Measurements from ENCODE around the gene HEPACAM.

Gene HEPACAM

DNA sequence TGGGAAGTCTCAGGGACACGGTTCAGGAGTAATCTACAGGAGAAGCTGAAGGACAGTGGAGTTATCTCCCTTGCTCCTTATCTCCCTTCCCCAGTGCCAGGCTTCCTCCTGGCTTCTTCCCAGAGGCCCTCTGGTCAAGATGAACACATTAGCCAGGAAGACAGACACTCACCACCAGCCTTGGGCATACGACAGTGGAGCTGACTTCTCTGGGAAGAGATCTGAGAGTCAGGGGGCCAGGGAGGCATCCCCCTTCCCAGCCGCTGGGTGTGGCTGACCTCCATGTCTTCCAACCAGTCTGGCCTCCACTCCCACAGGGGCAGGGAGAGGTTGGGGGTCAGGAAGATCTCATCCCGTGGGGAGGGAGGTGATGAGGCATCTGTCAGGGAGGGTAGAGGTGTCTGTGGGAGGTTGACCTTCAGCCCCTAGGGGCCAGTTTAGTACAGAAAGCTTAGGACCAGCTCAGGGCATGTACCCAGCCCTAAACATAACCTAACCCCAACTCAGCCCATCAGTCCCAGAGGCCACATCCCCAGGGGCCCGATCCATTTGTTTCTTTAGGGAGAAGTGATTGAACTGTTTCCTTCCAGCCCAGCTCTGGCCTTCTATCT lies 50.9 kb downstream of the HEPACAM start:
- Histone ChIP-seq H3K4me2 (ENCODE audit: insufficient read depth, low read length) (no peak overlapping the region), H3K9ac (ENCODE audit: low read depth, low read length) (no peak overlapping the region)
- DNase-seq = no peak

DNA sequence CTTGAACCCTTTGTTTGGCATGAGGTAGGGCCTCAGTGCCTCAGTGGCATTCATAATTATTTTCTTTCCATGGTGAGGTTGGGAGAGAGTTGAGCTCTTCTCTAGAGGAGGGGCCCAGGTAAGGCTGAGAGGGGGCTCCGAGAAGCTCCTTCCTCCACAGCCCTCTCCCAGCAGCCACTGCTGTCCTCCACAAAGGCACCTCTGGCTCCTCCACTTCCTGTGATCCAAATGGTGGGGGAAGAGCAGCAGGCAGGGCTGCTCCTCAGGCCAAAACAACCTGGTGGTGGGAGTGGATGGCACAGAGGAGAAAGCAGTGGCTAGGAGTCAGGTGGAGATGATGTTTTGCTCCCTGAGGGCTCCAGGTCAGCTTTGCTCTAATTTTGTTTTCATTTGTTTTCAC lies 51.5 kb downstream of the HEPACAM start:
- peaks cover 3% of the 10 kb centered on the region for H3K27me3 ChIP-seq (ENCODE audit: insufficient read depth, low read length, poor library complexity)
- H2AFZ ChIP-seq (ENCODE audit: low read depth, low read length) = no peak overlapping the region
- no peak overlapping the region for H3K9ac ChIP-seq (ENCODE audit: low read depth, low read length)
- TF ChIP-seq, protein P1, sequence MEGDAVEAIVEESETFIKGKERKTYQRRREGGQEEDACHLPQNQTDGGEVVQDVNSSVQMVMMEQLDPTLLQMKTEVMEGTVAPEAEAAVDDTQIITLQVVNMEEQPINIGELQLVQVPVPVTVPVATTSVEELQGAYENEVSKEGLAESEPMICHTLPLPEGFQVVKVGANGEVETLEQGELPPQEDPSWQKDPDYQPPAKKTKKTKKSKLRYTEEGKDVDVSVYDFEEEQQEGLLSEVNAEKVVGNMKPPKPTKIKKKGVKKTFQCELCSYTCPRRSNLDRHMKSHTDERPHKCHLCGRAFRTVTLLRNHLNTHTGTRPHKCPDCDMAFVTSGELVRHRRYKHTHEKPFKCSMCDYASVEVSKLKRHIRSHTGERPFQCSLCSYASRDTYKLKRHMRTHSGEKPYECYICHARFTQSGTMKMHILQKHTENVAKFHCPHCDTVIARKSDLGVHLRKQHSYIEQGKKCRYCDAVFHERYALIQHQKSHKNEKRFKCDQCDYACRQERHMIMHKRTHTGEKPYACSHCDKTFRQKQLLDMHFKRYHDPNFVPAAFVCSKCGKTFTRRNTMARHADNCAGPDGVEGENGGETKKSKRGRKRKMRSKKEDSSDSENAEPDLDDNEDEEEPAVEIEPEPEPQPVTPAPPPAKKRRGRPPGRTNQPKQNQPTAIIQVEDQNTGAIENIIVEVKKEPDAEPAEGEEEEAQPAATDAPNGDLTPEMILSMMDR (IDR thresholded peaks at IDR 0.05; ENCODE audit: borderline replicate concordance, extremely low read depth, low read length, poor library complexity, severe bottlenecking) = no peak
- TF ChIP-seq EZH2 (IDR thresholded peaks at IDR 0.05; ENCODE audit: borderline replicate concordance, low read depth, low read length, severe bottlenecking) = no peak
- H3K79me2 ChIP-seq (ENCODE audit: insufficient read depth, low read length) = no peaks in the 10 kb centered on the region
- no peaks in the 10 kb centered on the region for H3K9me3 ChIP-seq (ENCODE audit: insufficient read depth, low read length, severe bottlenecking)
- no peak overlapping the region for H3K4me3 ChIP-seq (ENCODE audit: low read depth in 1 of 2, low read length in 2 of 2)
- H3K4me1 ChIP-seq (ENCODE audit: insufficient read depth, low read length) = no peaks in the 10 kb centered on the region
- no peaks in the 10 kb centered on the region; the same call in 1 of the 2 replicates for H4K20me1 ChIP-seq (ENCODE audit: insufficient read depth, low read length)
- no peak overlapping the region for H3K27ac ChIP-seq (ENCODE audit: low read length)
- H3K4me2 ChIP-seq (ENCODE audit: insufficient read depth, low read length) = no peak overlapping the region
- DNase-seq (no peak), ATAC-seq (ENCODE audit: insufficient read depth, low read depth) (no peak)
- no peaks in the 10 kb centered on the region for H3K36me3 ChIP-seq (ENCODE audit: insufficient read depth, low read length)

More for the DNA sequence above, 50.9 kb downstream of the HEPACAM start:
- Histone ChIP-seq H3K79me2 (ENCODE audit: insufficient read depth, low read length) (no peaks in the 10 kb centered on the region), H3K27ac (ENCODE audit: low read length) (no peak overlapping the region), H3K9me3 (ENCODE audit: insufficient read depth, low read length, severe bottlenecking) (no peaks in the 10 kb centered on the region), H3K27me3 (ENCODE audit: insufficient read depth, low read length, poor library complexity) (peaks cover 3% of the 10 kb centered on the region), H3K36me3 (ENCODE audit: insufficient read depth, low read length) (no peaks in the 10 kb centered on the region), H2AFZ (ENCODE audit: low read depth, low read length) (no peak overlapping the region), H4K20me1 (ENCODE audit: insufficient read depth, low read length) (no peaks in the 10 kb centered on the region; the same call in 1 of the 2 replicates), H3K4me3 (ENCODE audit: low read depth in 1 of 2, low read length in 2 of 2) (no peak overlapping the region), H3K4me1 (ENCODE audit: insufficient read depth, low read length) (no peaks in the 10 kb centered on the region)
- ATAC-seq (ENCODE audit: insufficient read depth, low read depth) = no peak
- no peak for TF ChIP-seq EZH2 (IDR thresholded peaks at IDR 0.05; ENCODE audit: borderline replicate concordance, low read depth, low read length, severe bottlenecking)
- TF ChIP-seq, protein P1 (IDR thresholded peaks at IDR 0.05; ENCODE audit: borderline replicate concordance, extremely low read depth, low read length, poor library complexity, severe bottlenecking) = no peak

DNA sequence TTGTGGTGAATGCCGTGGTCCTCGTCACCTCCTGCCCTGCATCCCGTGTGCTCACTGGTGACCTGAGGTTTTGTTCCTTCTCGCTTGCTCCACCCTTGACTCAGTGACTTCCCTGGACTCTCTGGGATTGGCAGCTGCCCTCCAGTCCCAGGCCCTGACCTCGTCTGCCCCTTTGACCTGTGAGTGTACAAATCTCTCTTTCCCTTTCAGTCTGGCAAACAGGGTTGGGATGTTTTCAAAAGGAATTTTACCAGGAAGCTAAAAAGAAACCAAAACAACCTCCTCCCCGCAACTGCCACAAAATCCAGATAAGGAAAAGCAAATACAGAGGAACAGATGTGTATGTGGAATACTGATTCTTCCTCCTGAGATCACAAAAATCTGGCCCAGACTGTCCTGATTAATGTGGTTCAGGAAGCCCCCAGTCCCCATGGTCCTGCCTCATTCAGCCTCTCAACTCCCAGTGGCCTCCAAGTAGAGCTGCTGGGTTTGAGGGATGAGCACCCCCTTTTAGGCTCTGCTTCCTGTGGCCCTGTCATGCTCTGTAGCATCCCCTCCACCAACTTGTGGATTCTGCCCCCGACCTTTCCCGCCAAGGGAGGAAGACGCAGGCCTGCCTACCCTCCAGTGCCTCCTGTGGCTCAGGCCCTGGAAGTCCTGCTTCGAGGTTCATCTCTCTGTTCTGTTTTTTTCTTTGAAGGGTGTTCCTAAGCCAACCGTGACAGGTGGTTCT lies 53.3 kb downstream of the HEPACAM start:
- no peak overlapping the region for H3K4me3 ChIP-seq (ENCODE audit: low read depth in 1 of 2, low read length in 2 of 2)
- no peaks in the 10 kb centered on the region for H3K36me3 ChIP-seq (ENCODE audit: insufficient read depth, low read length)
- ATAC-seq (ENCODE audit: insufficient read depth, low read depth) = no peak
- DNase-seq = no peak
- H3K79me2 ChIP-seq (ENCODE audit: insufficient read depth, low read length) = no peaks in the 10 kb centered on the region
- no peaks in the 10 kb centered on the region; the same call in 1 of the 2 replicates for H4K20me1 ChIP-seq (ENCODE audit: insufficient read depth, low read length)
- no peaks in the 10 kb centered on the region for H3K4me1 ChIP-seq (ENCODE audit: insufficient read depth, low read length)
- H3K27ac ChIP-seq (ENCODE audit: low read length) = no peak overlapping the region
- H3K4me2 ChIP-seq (ENCODE audit: insufficient read depth, low read length) = no peak overlapping the region
- no peak overlapping the region for H2AFZ ChIP-seq (ENCODE audit: low read depth, low read length)
- no peaks in the 10 kb centered on the region for H3K9me3 ChIP-seq (ENCODE audit: insufficient read depth, low read length, severe bottlenecking)
- H3K9ac ChIP-seq (ENCODE audit: low read depth, low read length) = no peak overlapping the region
- no peak for TF ChIP-seq EZH2 (IDR thresholded peaks at IDR 0.05; ENCODE audit: borderline replicate concordance, low read depth, low read length, severe bottlenecking)
- TF ChIP-seq, protein P1 (IDR thresholded peaks at IDR 0.05; ENCODE audit: borderline replicate concordance, extremely low read depth, low read length, poor library complexity, severe bottlenecking) = no peak
- H3K27me3 ChIP-seq (ENCODE audit: insufficient read depth, low read length, poor library complexity) = peaks cover 3% of the 10 kb centered on the region

Data from DND-41 (cell line).